Pulmonary artery endothelial cell (primary cell): ENCODE results near the gene RPL26. TPM values are rescaled to one million over a fixed set of nuclear protein-coding genes. Genes with fewer than 3 reads are reported as not detected.
"Not testable (repeated sequence)": the region's sequence is repeated elsewhere in the genome, so short reads cannot be mapped to it uniquely, and the experiment has no call there.

Experiments used
- DNase-seq: peaks from one replicate; pipeline ENCODE4 v3.0.0-alpha.2; 2011; ENCODE audit warnings: low read depth, low spot score
- total RNA-seq: library from RNA; depleted of rRNA; stranded (reverse); fragments of >200 nt; gene quantifications from 2 replicates; pipeline ENCODE4 v1.2.3, GENCODE V29; 2014

Gene RPL26
- total RNA-seq, 1 donor from 2014 or later = 3,763 TPM

GRCh38 chr17:8394497-8394896, 11.5 kb upstream of the RPL26 start:
- DNase-seq = not testable (repeated sequence)

- no peak for DNase-seq
Measured at GRCh38 chr17:8393470-8394231, 10.7 kb upstream of the RPL26 start.

GRCh38 chr17:8392674-8393469, 9.9 kb upstream of the RPL26 start:
- no peak for DNase-seq

- DNase-seq = no peak
Measured at GRCh38 chr17:8392274-8392673, 9.3 kb upstream of the RPL26 start.

GRCh38 chr17:8391711-8392110, 8.7 kb upstream of the RPL26 start:
- DNase-seq = no peak

- no peak for DNase-seq
Measured at GRCh38 chr17:8387914-8388651, 5.1 kb upstream of the RPL26 start.

GRCh38 chr17:8386841-8387240, 3.8 kb upstream of the RPL26 start:
- DNase-seq = no peak

GRCh38 chr17:8384801-8385378, 1.9 kb upstream of the RPL26 start:
- DNase-seq = peak; percentile 43

GRCh38 chr17:8382880-8383142, 182 bp downstream of the RPL26 start:
- DNase-seq = no peak

GRCh38 chr17:8382052-8382879, 727 bp downstream of the RPL26 start:
- DNase-seq = no peak

- DNase-seq = no peak
Measured at GRCh38 chr17:8380049-8380448, 2.9 kb downstream of the RPL26 start.

- not testable (repeated sequence) for DNase-seq
Measured at GRCh38 chr17:8378117-8378516, 4.9 kb downstream of the RPL26 start.

- DNase-seq = no peak
Measured at GRCh38 chr17:8377422-8377821, 5.6 kb downstream of the RPL26 start.

- peak; percentile 60 for DNase-seq
Measured at GRCh38 chr17:8376271-8377067, 6.5 kb downstream of the RPL26 start, which contains the start of gene KRABD2. Gene KRABD2, minus strand, starts transcription at chr17:8376704.

GRCh38 chr17:8375738-8376259, 7.2 kb downstream of the RPL26 start:
- DNase-seq = no peak

GRCh38 chr17:8373856-8374255, 9.1 kb downstream of the RPL26 start:
- not testable (repeated sequence) for DNase-seq

GRCh38 chr17:8372422-8372821, 10.6 kb downstream of the RPL26 start:
- no peak for DNase-seq

- no peak for DNase-seq
Measured at GRCh38 chr17:8371786-8372185, 11.2 kb downstream of the RPL26 start.

- DNase-seq = no peak
Measured at GRCh38 chr17:8369944-8370343, 13.0 kb downstream of the RPL26 start.

- no peak for DNase-seq
Measured at GRCh38 chr17:8368193-8368592, 14.8 kb downstream of the RPL26 start.
